GM23248 (cell line): ENCODE measurements around the gene PPFIA3.

ENCODE experiments used
- EZH2 ChIP-seq: fragments of 200-600 bp; sonication (generic); IDR thresholded peaks from 2 replicates; pipeline ENCODE4 v1.6.1; 2018; ENCODE audit warnings: antibody characterized with exemption, mild to moderate bottlenecking; ENCODE audit not compliant: insufficient read depth, poor library complexity, severe bottlenecking
- EZH2phosphoT487 ChIP-seq: fragments of 200-600 bp; sonication (generic); IDR thresholded peaks from 2 replicates; pipeline ENCODE4 v1.6.1; 2018; ENCODE audit warnings: antibody characterized with exemption, moderate library complexity, mild to moderate bottlenecking, low read depth; ENCODE audit not compliant: insufficient read depth

DNA sequence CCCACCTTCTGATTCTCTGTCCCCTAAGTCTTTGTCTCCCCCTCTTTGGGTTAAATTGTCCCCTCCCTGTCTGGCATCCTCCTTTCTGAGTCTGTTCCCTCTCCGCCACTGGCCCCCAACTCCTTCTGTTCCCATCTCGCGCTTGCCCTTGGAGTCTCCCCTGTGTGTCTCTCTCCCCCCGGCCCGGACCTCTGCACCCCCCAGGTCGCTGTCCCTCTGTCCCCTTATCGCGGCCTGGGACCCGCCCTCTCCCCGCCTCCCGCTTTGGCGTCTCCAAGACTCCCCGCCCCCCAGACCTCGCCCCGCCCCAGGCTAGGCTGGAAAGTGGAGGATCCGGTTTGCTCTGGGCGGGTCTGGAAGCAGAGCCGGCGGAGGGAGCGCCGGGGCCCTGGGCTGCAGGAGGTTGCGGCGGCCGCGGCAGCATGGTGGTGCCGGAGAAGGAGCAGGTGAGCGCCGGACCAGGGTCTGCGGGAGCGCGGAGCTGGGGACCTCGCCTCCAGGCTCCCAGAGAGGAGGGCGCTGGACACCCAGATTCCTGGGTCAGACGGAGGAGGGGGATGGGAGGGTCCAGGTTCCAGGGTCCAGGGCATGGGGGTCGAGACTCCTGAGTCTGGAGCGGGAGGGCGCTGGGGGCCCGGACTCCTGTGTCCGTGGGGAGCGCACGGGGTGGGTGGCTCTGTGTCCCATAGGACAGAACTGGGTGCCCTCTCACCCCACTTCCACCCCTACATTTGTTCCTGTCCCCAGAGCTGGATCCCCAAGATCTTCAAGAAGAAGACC lies 38.3 kb downstream of the PPFIA3 start, which contains the start of gene TRPM4:
- no peak for TF ChIP-seq EZH2
- TF ChIP-seq EZH2phosphoT487, result no peak
